Activated CD4-positive, alpha-beta T cell treated with anti-CD3 and anti-CD28 coated beads, Interleukin-10, Interleukin-2, amounts not matched to agents 100 ng/mL and 50 ng/mL, durations not matched to agents 16 hours and 8 hours (primary cell): ENCODE measurements around the gene HPCA.
A peak's percentile ranks its signal among the peaks of the same experiment; 100 is the strongest.
"Not testable (repeated sequence)": the region's sequence is repeated elsewhere in the genome, so short reads cannot be mapped to it uniquely, and the experiment has no call there.

ENCODE experiments used
- DNase-seq: peaks from one replicate; pipeline ENCODE4 v3.0.0-alpha.2; 2020

Gene HPCA

GRCh38 chr1:32903991-32904785 lies 17.9 kb downstream of the HPCA start:
- no peak for DNase-seq

GRCh38 chr1:32904797-32905196 lies 18.5 kb downstream of the HPCA start:
- no peak for DNase-seq

- not testable (repeated sequence) for DNase-seq
Observed at GRCh38 chr1:32905588-32905987, 19.3 kb downstream of the HPCA start.

- DNase-seq = no peak
Observed at GRCh38 chr1:32906654-32907053, 20.4 kb downstream of the HPCA start.

- DNase-seq = no peak
Observed at GRCh38 chr1:32907435-32907834, 21.1 kb downstream of the HPCA start.

GRCh38 chr1:32910319-32910718 lies 24.0 kb downstream of the HPCA start:
- no peak for DNase-seq

GRCh38 chr1:32915766-32916706 lies 29.7 kb downstream of the HPCA start:
- DNase-seq = no peak

- DNase-seq = peak; percentile 53
Observed at GRCh38 chr1:32917521-32917920, 31.2 kb downstream of the HPCA start.

GRCh38 chr1:32918179-32918578 lies 31.9 kb downstream of the HPCA start:
- DNase-seq = no peak

- DNase-seq = no peak
Observed at GRCh38 chr1:32919811-32920733, 33.8 kb downstream of the HPCA start.

GRCh38 chr1:32920833-32921232 lies 34.5 kb downstream of the HPCA start:
- no peak for DNase-seq

GRCh38 chr1:32924881-32925344 lies 38.6 kb downstream of the HPCA start:
- no peak for DNase-seq

GRCh38 chr1:32925403-32926162 lies 39.3 kb downstream of the HPCA start:
- DNase-seq = no peak

- DNase-seq = no peak
Observed at GRCh38 chr1:32926562-32926961, 40.3 kb downstream of the HPCA start.

GRCh38 chr1:32927441-32927840 lies 41.1 kb downstream of the HPCA start:
- DNase-seq = no peak

- DNase-seq = no peak
Observed at GRCh38 chr1:32928285-32928684, 42.0 kb downstream of the HPCA start.

- no peak for DNase-seq
Observed at GRCh38 chr1:32928715-32929114, 42.4 kb downstream of the HPCA start.

GRCh38 chr1:32929366-32929765 lies 43.1 kb downstream of the HPCA start:
- DNase-seq = no peak

GRCh38 chr1:32931760-32932159 lies 45.5 kb downstream of the HPCA start:
- DNase-seq = no peak

- DNase-seq = no peak
Observed at GRCh38 chr1:32933742-32934322, 47.5 kb downstream of the HPCA start.

GRCh38 chr1:32934535-32934934 lies 48.2 kb downstream of the HPCA start:
- DNase-seq = no peak

GRCh38 chr1:32937061-32937460 lies 50.8 kb downstream of the HPCA start:
- no peak for DNase-seq
